Measurements from ENCODE around the gene MSX1. TPM values are rescaled to one million over a fixed set of nuclear protein-coding genes. Genes with fewer than 3 reads are reported as not detected.

MSX1 gene
- total RNA-seq, 2 experiments from 2014 or later: 0.16 to 2.1 TPM

- DNase-seq (ENCODE audit: low spot score): no peak
- Histone ChIP-seq H3K9me3 (ENCODE audit: low read length) (no peaks in the 10 kb centered on the region), H4K20me1 (ENCODE audit: insufficient read depth, low read length) (no peaks in the 10 kb centered on the region), H3K4me2 (ENCODE audit: low read length) (no peak overlapping the region), H3K4me1 (ENCODE audit: insufficient read depth, low read length, poor library complexity, severe bottlenecking) (no peaks in the 10 kb centered on the region), H3K36me3 (ENCODE audit: insufficient read depth, low read length) (no peaks in the 10 kb centered on the region), H3K79me2 (ENCODE audit: insufficient read depth, low read depth, low read length) (no peaks in the 10 kb centered on the region), H3K9me2 (ENCODE audit: insufficient read depth, low read length) (no peaks in the 10 kb centered on the region), H2AFZ (ENCODE audit: low read length) (no peak overlapping the region), H3K4me3 (ENCODE audit: low read depth, low read length, poor library complexity, severe bottlenecking) (no peak overlapping the region), H3K27ac (ENCODE audit: low read depth, low read length, poor library complexity, severe bottlenecking) (no peak overlapping the region)
- POLR2A ChIA-PET: interaction anchor here (0.7 to 1.0 kb wide), 4 partner anchors 13 to 899 kb away, joined by 3 to 4 read pairs (median 4); no protein-coding TSS in a partner anchor
- CTCF ChIA-PET (ENCODE audit: unreplicated experiment): no interaction called here
- no TSS peak for BruUV-seq (replicated peaks)
- TF ChIP-seq CTCF (conservative IDR thresholded peaks at IDR 0.05; ENCODE audit: low read length) (no peak), EZH2phosphoT487 (IDR thresholded peaks at IDR 0.05; ENCODE audit: borderline replicate concordance, low read depth, low read length) (no peak)
- intact Hi-C loops (cut with micrococcal nuclease; ENCODE audit: unreplicated experiment): no loop called here
These were observed 3.4 kb downstream of the MSX1 start for GRCh38 chr4:4862665-4863482.

- no peak for DNase-seq (ENCODE audit: low spot score)
- H2AFZ ChIP-seq (ENCODE audit: low read length): no peak overlapping the region
- H3K9me2 ChIP-seq (ENCODE audit: insufficient read depth, low read length): no peaks in the 10 kb centered on the region
- ChIA-PET CTCF (ENCODE audit: unreplicated experiment) (no interaction called here), POLR2A (interaction anchor here (0.8 kb wide), 1 partner anchor 322 kb away, joined by 3 read pairs; no protein-coding TSS in a partner anchor)
- H3K4me2 ChIP-seq (ENCODE audit: low read length): no peak overlapping the region
- no peaks in the 10 kb centered on the region for H3K36me3 ChIP-seq (ENCODE audit: insufficient read depth, low read length)
- H3K4me1 ChIP-seq (ENCODE audit: insufficient read depth, low read length, poor library complexity, severe bottlenecking): no peaks in the 10 kb centered on the region
- BruUV-seq (replicated peaks): no TSS peak
- no peaks in the 10 kb centered on the region for H3K79me2 ChIP-seq (ENCODE audit: insufficient read depth, low read depth, low read length)
- intact Hi-C loops (cut with micrococcal nuclease; ENCODE audit: unreplicated experiment): no loop called here
- no peak overlapping the region for H3K4me3 ChIP-seq (ENCODE audit: low read depth, low read length, poor library complexity, severe bottlenecking)
- no peaks in the 10 kb centered on the region for H3K9me3 ChIP-seq (ENCODE audit: low read length)
- no peak overlapping the region for H3K27ac ChIP-seq (ENCODE audit: low read depth, low read length, poor library complexity, severe bottlenecking)
- no peaks in the 10 kb centered on the region for H4K20me1 ChIP-seq (ENCODE audit: insufficient read depth, low read length)
- TF ChIP-seq CTCF (conservative IDR thresholded peaks at IDR 0.05; ENCODE audit: low read length): no peak
These were observed 5.0 kb downstream of the MSX1 start for GRCh38 chr4:4864443-4864939.
